Endothelial cell of umbilical vein (primary cell): ENCODE results near the gene OR51A4. TPM values are rescaled to one million over a fixed set of nuclear protein-coding genes. Genes with fewer than 3 reads are reported as not detected.

ENCODE experiments used
- Bru-seq: library from RNA; stranded (reverse); fragments of 400-500 nt; gene quantifications from one replicate; lab custom pipeline; 2021; lab: Mats Ljungman, UMichigan
- BruChase-seq, 2 experiments: library from RNA; stranded (reverse); fragments of 400-500 nt; gene quantifications; one replicate each; lab custom pipeline; 2021; lab: Mats Ljungman, UMichigan
- BruUV-seq: library from RNA; stranded (reverse); fragments of 400-500 nt; replicated peaks from 2 replicates; lab custom pipeline; 2021; lab: Mats Ljungman, UMichigan
- CTCF ChIA-PET: fragments of 300-600, 350-600 bp; sonication (Branson Sonifier 250); formaldehyde crosslinking; loops from one replicate; lab custom pipeline; 2021; ENCODE audit warnings: antibody characterized with exemption, inconsistent platforms; lab: Charles Lee
- POLR2A ChIA-PET: fragments of 300-600, 350-600 bp; sonication (Branson Sonifier 250); formaldehyde crosslinking; loops from one replicate; lab custom pipeline; 2021; ENCODE audit warnings: antibody characterized with exemption, inconsistent platforms; lab: Charles Lee
- DNase-seq: peaks from one replicate; pipeline ENCODE4 v3.0.0-alpha.2; 2011; ENCODE audit warnings: low read depth, low spot score
- FAIRE-seq: peaks from 2 replicates; lab custom pipeline; 2011; peaks lifted over from hg19 to GRCh38; lab: Jason Lieb, UNC
- H2AFZ ChIP-seq: 2 replicates; pipeline ENCODE4 v1.6.0; 2012; ENCODE audit warnings: low read depth, low read length, control low read depth, inconsistent platforms
- H3K27ac ChIP-seq: 2 replicates; pipeline ENCODE4 v1.5.1; 2011; ENCODE audit warnings: low read depth, mild to moderate bottlenecking, control low read depth, low read length, moderate library complexity; ENCODE audit not compliant: insufficient read depth
- H3K27me3 ChIP-seq, 2 experiments: 2 replicates each; pipeline versions ENCODE4 v1.6.0 to v1.6.1; 2011; ENCODE audit warnings: low read length in 2 of 2, mixed read lengths in 1 of 2; ENCODE audit not compliant: control insufficient read depth in 2 of 2, insufficient read depth in 2 of 2
- H3K36me3 ChIP-seq, 2 experiments: 2 replicates in 1 of 2; 3 replicates in 1 of 2; pipeline ENCODE4 v1.5.1; 2011; ENCODE audit warnings: low read length in 2 of 2, mild to moderate bottlenecking in 1 of 2, moderate library complexity in 1 of 2; ENCODE audit not compliant: control insufficient read depth in 2 of 2, insufficient read depth in 2 of 2; ENCODE audit errors: extremely low read depth in 1 of 2
- H3K4me1 ChIP-seq: 3 replicates; pipeline ENCODE4 v1.5.1; 2011; ENCODE audit warnings: mild to moderate bottlenecking, low read length; ENCODE audit not compliant: control insufficient read depth, insufficient read depth; ENCODE audit errors: extremely low read depth
- H3K4me2 ChIP-seq: 2 replicates; pipeline ENCODE4 v1.6.1; 2011; ENCODE audit warnings: low read length, control low read depth, mixed read lengths; ENCODE audit not compliant: insufficient read depth
- H3K4me3 ChIP-seq, 3 experiments: fragments of 200-600 bp in 1 of 3; sonication (generic), shearing (Covaris generic) in 1 of 3; replicated peaks in 1 of 3; 2 replicates each; pipeline ENCODE4 v1.5.1; 2011 to 2016; ENCODE audit warnings: control low read depth in 3 of 3, low read length in 3 of 3, mild to moderate bottlenecking in 2 of 3, inconsistent platforms in 1 of 3, low read depth in 1 of 3, moderate library complexity in 1 of 3; ENCODE audit not compliant: insufficient read depth in 1 of 3
- H3K79me2 ChIP-seq: 2 replicates; pipeline ENCODE4 v1.6.0; 2012; ENCODE audit warnings: low read length, inconsistent platforms; ENCODE audit not compliant: control insufficient read depth, insufficient read depth
- H3K9ac ChIP-seq: replicated peaks from 2 replicates; pipeline ENCODE3; 2011; ENCODE audit warnings: low read length, control low read depth; ENCODE audit not compliant: insufficient read depth; ENCODE audit errors: extremely low read depth
- H3K9me1 ChIP-seq: replicated peaks from 3 replicates; pipeline ENCODE4 v1.6.0; 2011; ENCODE audit warnings: mild to moderate bottlenecking, low read length; ENCODE audit not compliant: control insufficient read depth, insufficient read depth; ENCODE audit errors: extremely low read depth
- H3K9me3 ChIP-seq: replicated peaks from 2 replicates; pipeline ENCODE4 v1.5.1; 2012; ENCODE audit warnings: low read length, inconsistent platforms; ENCODE audit not compliant: control insufficient read depth, insufficient read depth
- H4K20me1 ChIP-seq: replicated peaks from 2 replicates; pipeline ENCODE3; 2011; ENCODE audit warnings: mild to moderate bottlenecking, low read length; ENCODE audit not compliant: control insufficient read depth, insufficient read depth; ENCODE audit errors: extremely low read depth
- CTCF ChIP-seq, 2 donors: IDR thresholded peaks; 1 replicate in 1 of 2; 2 replicates in 1 of 2; pipeline ENCODE4 v1.5.1; 2011; ENCODE audit warnings: low read length in 2 of 2, mild to moderate bottlenecking in 2 of 2, moderate library complexity in 2 of 2, control low read depth in 1 of 2, inconsistent platforms in 1 of 2, low read depth in 1 of 2; ENCODE audit not compliant: insufficient read depth in 1 of 2; ENCODE audit errors: extremely low read depth in 1 of 2
- GATA2 ChIP-seq: IDR thresholded peaks from 2 replicates; pipeline ENCODE4 v1.7.0; 2011; ENCODE audit warnings: low read depth, mild to moderate bottlenecking, moderate library complexity, mixed read lengths, low read length; ENCODE audit not compliant: insufficient read length, insufficient read depth
- JUN ChIP-seq: IDR thresholded peaks from 2 replicates; pipeline ENCODE4 v1.6.1; 2011; ENCODE audit warnings: borderline replicate concordance, low read depth; ENCODE audit not compliant: insufficient read length, insufficient read depth
- MAX ChIP-seq: IDR thresholded peaks from 2 replicates; pipeline ENCODE4 v1.6.1; 2011; ENCODE audit not compliant: insufficient read depth, insufficient read length
- MYC ChIP-seq: IDR thresholded peaks from one replicate; pipeline ENCODE4 v1.6.1; 2011; ENCODE audit warnings: mild to moderate bottlenecking, low read depth, low read length
- POLR2A ChIP-seq: IDR thresholded peaks from 2 replicates; pipeline ENCODE4 v1.6.1; 2012; ENCODE audit warnings: low read depth, mild to moderate bottlenecking, control low read depth, low read length
- dilution Hi-C: fragments of 300-500 bp; cut with MboI; formaldehyde crosslinking; loops from one replicate; pipeline ENCODE4 v1.15.0; 2019; ENCODE audit warnings: low sequenced_read_pairs; ENCODE audit not compliant: extremely low pct_ligation_motif_present
- intact Hi-C: fragments of 100-400 bp; cut with micrococcal nuclease; formaldehyde crosslinking; loops from one replicate; pipeline ENCODE4 v1.10.0; 2022
- long read RNA-seq: library from polyadenylated mRNA; stranded (forward); transcript quantifications from one replicate; pipeline ENCODE4 v2.0.0, GENCODE V29; 2021
- polyA minus RNA-seq, 3 experiments: library from RNA; depleted of rRNA, polyadenylated mRNA; stranded (reverse); fragments of >200 nt; gene quantifications; 1 replicate in 1 of 3; 2 replicates in 2 of 3; pipeline ENCODE4 v1.2.3, GENCODE V29; 2011
- polyA plus RNA-seq, 4 experiments: library from polyadenylated mRNA; depleted of rRNA in 3 of 4; stranded (reverse) in 3 of 4; unstranded in 1 of 4; fragments of >200 nt; gene quantifications; 2 replicates each; pipeline versions ENCODE4 v1.2.1 to v1.2.3, GENCODE V29; 2011 to 2012; ENCODE audit warnings: missing spikeins in 1 of 4
- total RNA-seq: library from RNA; stranded (reverse); gene quantifications from 2 replicates; pipeline ENCODE4 v1.2.3, GENCODE V29; 2021

OR51A4 gene
- not detected in 2 replicates for total RNA-seq
- not detected in 2 replicates for polyA plus RNA-seq
- not detected in 2 replicates for polyA plus RNA-seq (2011; cell fraction: cytosol; rRNA removed)
- polyA plus RNA-seq (2011; cell fraction: nucleus; rRNA removed), result not detected in 2 replicates
- not detected in 2 replicates for polyA plus RNA-seq (2012)
- not detected in 2 replicates for polyA minus RNA-seq
- not detected for polyA minus RNA-seq (2011; cell fraction: cytosol; rRNA and poly(A)+ RNA removed)
- polyA minus RNA-seq (2011; cell fraction: nucleus; rRNA and poly(A)+ RNA removed), result not detected in 2 replicates
- not detected for Bru-seq, nascent RNA
- BruChase-seq, experiment 1, labeled RNA remaining after a 6-hour chase, result not detected
- BruChase-seq, experiment 2, labeled RNA remaining after a 2-hour chase, result not detected
- long read RNA-seq, result 0 reads

- no peak within 1 kb of the TSS for H3K27ac ChIP-seq
- dilution Hi-C loops, result no loop called here
- H4K20me1 ChIP-seq, result no peaks in the 10 kb centered on the region
- no peak within 1 kb of the TSS for H2AFZ ChIP-seq
- no peaks in the 10 kb centered on the region for H3K27me3 ChIP-seq
- H3K36me3 ChIP-seq, result no peaks in the 10 kb centered on the region
- DNase-seq (no peak), FAIRE-seq (no peak)
- H3K4me1 ChIP-seq, result no peaks in the 10 kb centered on the region
- H3K79me2 ChIP-seq, result no peaks in the 10 kb centered on the region
- ChIA-PET POLR2A (no interaction called here), CTCF (no interaction called here)
- no peaks in the 10 kb centered on the region for H3K9me3 ChIP-seq
- H3K4me3 ChIP-seq, result no peak within 1 kb of the TSS
- H3K9ac ChIP-seq, result no peak within 1 kb of the TSS
- no peaks in the 10 kb centered on the region for H3K9me1 ChIP-seq
- no peak within 1 kb of the TSS for H3K4me2 ChIP-seq
- intact Hi-C loops, result no loop called here
- BruUV-seq, result no TSS peak
- no peak for TF ChIP-seq CTCF (IDR thresholded peaks at IDR 0.05; ENCODE audit: extremely low read depth in 1 of 2, insufficient read depth in 1 of 2, low read depth in 1 of 2, low read length in 2 of 2)
- TF ChIP-seq POLR2A, result no peak
- TF ChIP-seq MYC, result no peak
- no peak for TF ChIP-seq JUN
- TF ChIP-seq MAX, result no peak
- no peak for TF ChIP-seq GATA2
Observed at GRCh38 chr11:4947505-4947904, at the start of gene OR51A4. Gene OR51A4 (minus strand): TSS chr11:4947605. CDS start chr11:4947100, 505 bp downstream.
